ENCODE measurements around the gene RAD51B.

RAD51B gene

GRCh38 chr14:68462683-68463082, 643.1 kb downstream of the RAD51B start:
- Histone ChIP-seq H3K4me3 (replicated peaks; ENCODE audit: low read depth, low read length) (no peak overlapping the region), H3K27me3 (replicated peaks; ENCODE audit: control insufficient read depth, insufficient read depth, low read length) (no peaks in the 10 kb centered on the region), H3K36me3 (ENCODE audit: control insufficient read depth, insufficient read depth, low read length) (no peaks in the 10 kb centered on the region)
- no peak for DNase-seq (ENCODE audit: extremely low read depth, insufficient read length)
- TF ChIP-seq CTCF (IDR thresholded peaks at IDR 0.05; ENCODE audit: insufficient read depth, low read length, poor library complexity, severe bottlenecking), result no peak

- no peak overlapping the region for H3K4me3 ChIP-seq (replicated peaks; ENCODE audit: low read depth, low read length)
- H3K27me3 ChIP-seq (replicated peaks; ENCODE audit: control insufficient read depth, insufficient read depth, low read length), result no peaks in the 10 kb centered on the region
- no peak for DNase-seq (ENCODE audit: extremely low read depth, insufficient read length)
- H3K36me3 ChIP-seq (ENCODE audit: control insufficient read depth, insufficient read depth, low read length), result no peaks in the 10 kb centered on the region
- no peak for TF ChIP-seq CTCF (IDR thresholded peaks at IDR 0.05; ENCODE audit: insufficient read depth, low read length, poor library complexity, severe bottlenecking)
Observed at GRCh38 chr14:68463299-68463698, 643.7 kb downstream of the RAD51B start.

GRCh38 chr14:68463705-68464374, 644.3 kb downstream of the RAD51B start:
- H3K27me3 ChIP-seq (replicated peaks; ENCODE audit: control insufficient read depth, insufficient read depth, low read length), result no peaks in the 10 kb centered on the region
- H3K36me3 ChIP-seq (ENCODE audit: control insufficient read depth, insufficient read depth, low read length), result no peaks in the 10 kb centered on the region
- H3K4me3 ChIP-seq (replicated peaks; ENCODE audit: low read depth, low read length), result no peak overlapping the region
- no peak for TF ChIP-seq CTCF (IDR thresholded peaks at IDR 0.05; ENCODE audit: insufficient read depth, low read length, poor library complexity, severe bottlenecking)
- no peak for DNase-seq (ENCODE audit: extremely low read depth, insufficient read length)

DNA sequence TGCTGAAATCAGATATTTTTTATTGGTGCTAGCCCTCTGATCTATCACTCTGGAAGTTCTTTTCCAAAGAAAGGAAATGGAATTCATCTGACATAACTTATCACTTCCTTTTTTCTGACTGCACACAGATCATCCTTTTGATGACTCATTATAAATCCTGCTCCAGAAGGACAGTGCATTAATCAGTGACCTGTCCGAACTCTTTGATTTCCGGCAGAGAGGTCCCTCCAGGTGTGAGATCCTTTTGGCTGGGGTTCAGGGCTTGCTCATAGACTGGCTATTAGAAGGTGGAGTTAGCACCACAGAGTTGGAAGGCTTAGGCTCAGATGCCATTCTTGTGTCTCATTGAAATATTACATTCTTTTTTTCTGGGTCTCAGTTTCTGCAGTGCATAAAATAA, 645.1 kb downstream of the RAD51B start:
- no peaks in the 10 kb centered on the region for H3K36me3 ChIP-seq (ENCODE audit: control insufficient read depth, insufficient read depth, low read length)
- no peaks in the 10 kb centered on the region for H3K27me3 ChIP-seq (replicated peaks; ENCODE audit: control insufficient read depth, insufficient read depth, low read length)
- no peak for TF ChIP-seq CTCF (IDR thresholded peaks at IDR 0.05; ENCODE audit: insufficient read depth, low read length, poor library complexity, severe bottlenecking)
- H3K4me3 ChIP-seq (replicated peaks; ENCODE audit: low read depth, low read length), result no peak overlapping the region
- DNase-seq (ENCODE audit: extremely low read depth, insufficient read length), result no peak

DNA sequence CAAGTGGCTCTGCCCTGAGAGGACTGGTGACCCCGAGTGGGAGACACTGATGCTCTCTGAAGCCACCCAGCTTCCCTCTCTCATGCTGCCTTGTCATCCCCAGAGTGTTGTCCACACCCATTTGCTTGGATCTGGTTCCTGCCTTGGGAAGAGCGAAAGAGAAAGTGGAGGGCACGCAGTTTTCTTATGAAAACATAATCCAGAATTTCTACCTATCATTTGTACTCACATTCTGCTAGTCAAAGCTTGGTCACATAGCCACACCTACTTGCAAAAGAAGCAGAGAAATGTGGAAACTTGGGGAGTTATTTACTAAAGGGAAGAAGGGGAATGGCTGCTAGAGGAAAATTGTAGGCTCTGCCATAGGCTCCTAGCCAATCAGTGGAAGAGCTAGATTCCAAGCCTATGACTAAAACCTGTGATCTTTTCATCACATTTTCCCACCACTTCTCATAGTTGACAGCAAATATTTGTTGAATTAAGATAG, 647.0 kb downstream of the RAD51B start:
- no peak for TF ChIP-seq CTCF (IDR thresholded peaks at IDR 0.05; ENCODE audit: insufficient read depth, low read length, poor library complexity, severe bottlenecking)
- H3K27me3 ChIP-seq (replicated peaks; ENCODE audit: control insufficient read depth, insufficient read depth, low read length), result no peaks in the 10 kb centered on the region
- no peak overlapping the region for H3K4me3 ChIP-seq (replicated peaks; ENCODE audit: low read depth, low read length)
- H3K36me3 ChIP-seq (ENCODE audit: control insufficient read depth, insufficient read depth, low read length), result no peaks in the 10 kb centered on the region
- no peak for DNase-seq (ENCODE audit: extremely low read depth, insufficient read length)

GRCh38 chr14:68467425-68467824, 647.8 kb downstream of the RAD51B start:
- no peak overlapping the region for H3K4me3 ChIP-seq (replicated peaks; ENCODE audit: low read depth, low read length)
- H3K27me3 ChIP-seq (replicated peaks; ENCODE audit: control insufficient read depth, insufficient read depth, low read length), result no peaks in the 10 kb centered on the region
- TF ChIP-seq CTCF (IDR thresholded peaks at IDR 0.05; ENCODE audit: insufficient read depth, low read length, poor library complexity, severe bottlenecking), result no peak
- no peaks in the 10 kb centered on the region for H3K36me3 ChIP-seq (ENCODE audit: control insufficient read depth, insufficient read depth, low read length)
- DNase-seq (ENCODE audit: extremely low read depth, insufficient read length), result no peak
